DOHH2 (cell line): Measurements from ENCODE around the gene PRKN.

ENCODE experiments used
- H3F3A ChIP-seq: fragments of 200-600 bp; sonication (generic), shearing (Covaris generic); 2 replicates; pipeline ENCODE4 v1.6.0; 2016; ENCODE audit warnings: antibody characterized with exemption, mild to moderate bottlenecking; ENCODE audit not compliant: control insufficient read depth, insufficient read depth
- H3K27ac ChIP-seq: fragments of 200-600 bp; sonication (generic); 2 replicates; pipeline ENCODE4 v1.5.1; 2014; ENCODE audit warnings: low read depth, mild to moderate bottlenecking, low read length, moderate library complexity
- H3K27me3 ChIP-seq: fragments of 200-600 bp; sonication (generic); 2 replicates; pipeline ENCODE4 v1.6.1; 2014; ENCODE audit warnings: mild to moderate bottlenecking, low read length, mixed read lengths; ENCODE audit not compliant: control insufficient read depth
- H3K36me3 ChIP-seq: fragments of 200-600 bp; sonication (generic); 2 replicates; pipeline ENCODE4 v1.6.1; 2014; ENCODE audit warnings: mild to moderate bottlenecking, low read length, moderate library complexity, mixed read lengths; ENCODE audit not compliant: control insufficient read depth
- H3K4me1 ChIP-seq: fragments of 200-600 bp; sonication (generic); 2 replicates; pipeline ENCODE4 v1.6.1; 2014; ENCODE audit warnings: mild to moderate bottlenecking, low read length, mixed read lengths; ENCODE audit not compliant: control insufficient read depth
- H3K4me2 ChIP-seq: fragments of 200-600 bp; sonication (generic); 2 replicates; pipeline ENCODE4 v1.6.0; 2014; ENCODE audit warnings: mild to moderate bottlenecking, low read length, moderate library complexity
- H3K4me3 ChIP-seq: fragments of 200-600 bp; sonication (generic); 2 replicates; pipeline ENCODE4 v1.5.1; 2014; ENCODE audit warnings: mild to moderate bottlenecking, low read length, mixed read lengths
- H3K79me2 ChIP-seq: fragments of 200-600 bp; sonication (generic); 2 replicates; pipeline ENCODE4 v1.6.1; 2014; ENCODE audit warnings: mild to moderate bottlenecking, low read length, mixed read lengths; ENCODE audit not compliant: control insufficient read depth
- H3K9me2 ChIP-seq: fragments of 200-600 bp; sonication (generic); replicated peaks from 2 replicates; pipeline ENCODE4 v1.6.1; 2014; ENCODE audit warnings: mild to moderate bottlenecking, low read length, mixed read lengths; ENCODE audit not compliant: control insufficient read depth
- H3K9me3 ChIP-seq: fragments of 200-600 bp; sonication (generic); 2 replicates; pipeline ENCODE4 v1.6.1; 2014; ENCODE audit warnings: antibody characterized with exemption, low read length, mixed read lengths; ENCODE audit not compliant: control insufficient read depth, insufficient read depth
- H4K20me1 ChIP-seq: fragments of 200-600 bp; sonication (generic); 2 replicates; pipeline ENCODE4 v1.6.0; 2014; ENCODE audit warnings: low read depth, mild to moderate bottlenecking, antibody characterized with exemption, low read length, moderate library complexity; ENCODE audit not compliant: control insufficient read depth, insufficient read depth
- CTCF ChIP-seq: fragments of 200-600 bp; sonication (generic); IDR thresholded peaks from one replicate; pipeline ENCODE4 v1.5.1; 2014; ENCODE audit warnings: antibody characterized with exemption, mild to moderate bottlenecking, low read depth, low read length; ENCODE audit not compliant: poor library complexity, severe bottlenecking
- EZH2phosphoT487 ChIP-seq: fragments of 200-600 bp; sonication (generic); IDR thresholded peaks from 2 replicates; pipeline ENCODE4 v1.6.1; 2017; ENCODE audit warnings: borderline replicate concordance, mild to moderate bottlenecking, antibody characterized with exemption, low read length, moderate library complexity, mixed read lengths

The PRKN gene

GRCh38 chr6:161438430-161439030, 1289.0 kb downstream of the PRKN start:
- Histone ChIP-seq H3K27me3 (no peaks in the 10 kb centered on the region), H3K4me2 (no peak overlapping the region), H3K79me2 (no peaks in the 10 kb centered on the region), H3K4me1 (no peaks in the 10 kb centered on the region), H3K9me2 (no peaks in the 10 kb centered on the region), H3F3A (no peaks in the 10 kb centered on the region), H3K9me3 (no peaks in the 10 kb centered on the region), H4K20me1 (no peaks in the 10 kb centered on the region), H3K36me3 (no peaks in the 10 kb centered on the region), H3K27ac (no peak overlapping the region), H3K4me3 (no peak overlapping the region)
- no peak for TF ChIP-seq CTCF
- no peak for TF ChIP-seq EZH2phosphoT487

- Histone ChIP-seq H3K79me2 (no peaks in the 10 kb centered on the region), H3K9me3 (no peaks in the 10 kb centered on the region), H3K27me3 (no peaks in the 10 kb centered on the region), H3K27ac (no peak overlapping the region), H3F3A (no peaks in the 10 kb centered on the region), H4K20me1 (no peaks in the 10 kb centered on the region), H3K36me3 (no peaks in the 10 kb centered on the region), H3K9me2 (no peaks in the 10 kb centered on the region), H3K4me2 (no peak overlapping the region), H3K4me3 (no peak overlapping the region), H3K4me1 (no peaks in the 10 kb centered on the region)
- TF ChIP-seq CTCF (no peak), EZH2phosphoT487 (no peak)
Observed at GRCh38 chr6:161437851-161438250, 1289.7 kb downstream of the PRKN start.

DNA sequence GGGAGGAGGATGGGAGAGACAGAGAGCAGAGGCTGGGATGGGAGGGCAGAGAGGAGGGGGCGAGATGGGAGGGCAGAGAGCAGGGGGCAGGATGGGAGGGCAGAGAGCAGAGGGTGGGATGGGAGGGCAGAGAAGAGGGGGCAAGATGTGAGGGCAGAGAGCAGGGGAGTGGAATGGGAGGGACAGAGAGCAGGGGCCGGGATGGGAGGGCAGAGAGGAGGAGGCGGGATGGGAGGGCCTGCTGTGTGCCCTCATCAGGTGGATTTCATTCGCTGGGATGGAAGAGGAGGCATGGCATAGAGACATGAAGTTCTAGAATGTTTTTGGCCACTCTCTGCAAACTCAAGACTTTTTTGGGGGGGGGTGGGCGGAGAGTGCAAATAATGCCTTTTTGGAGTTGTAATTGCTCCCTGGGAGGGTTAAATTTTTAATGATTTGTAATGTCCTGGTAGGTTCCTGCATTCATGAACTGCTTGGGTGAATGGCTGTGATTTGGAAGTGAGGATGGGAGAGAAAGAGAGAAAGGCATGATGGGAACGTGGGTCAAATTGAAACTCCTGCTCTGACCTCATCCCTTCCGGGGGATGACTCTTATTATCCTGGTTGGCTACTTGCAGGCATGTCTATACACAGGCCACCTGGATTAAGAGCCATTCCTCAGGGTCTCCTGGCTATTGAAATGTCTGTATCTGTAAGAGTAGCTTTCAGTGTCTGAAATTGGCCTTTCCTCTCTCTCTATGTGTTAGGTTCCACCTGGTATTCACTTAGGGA, 1291.3 kb downstream of the PRKN start:
- Histone ChIP-seq H4K20me1 (no peaks in the 10 kb centered on the region), H3F3A (no peaks in the 10 kb centered on the region), H3K36me3 (no peaks in the 10 kb centered on the region), H3K27ac (no peak overlapping the region), H3K4me1 (no peaks in the 10 kb centered on the region), H3K4me2 (no peak overlapping the region), H3K9me3 (no peaks in the 10 kb centered on the region), H3K9me2 (no peaks in the 10 kb centered on the region), H3K27me3 (no peaks in the 10 kb centered on the region), H3K4me3 (no peak overlapping the region), H3K79me2 (no peaks in the 10 kb centered on the region)
- TF ChIP-seq EZH2phosphoT487 (no peak), CTCF (no peak)
